LNCaP clone FGC (cell line): ENCODE results near the gene BUD23.

Source experiments
- DNase-seq: peaks from one replicate; pipeline ENCODE4 v3.0.0-alpha.2; 2011; ENCODE audit warnings: low read depth
- H3K4me3 ChIP-seq: 2 replicates; pipeline ENCODE4 v1.5.1; 2011; ENCODE audit warnings: mild to moderate bottlenecking, low read depth, low read length, control low read depth
- CTCF ChIP-seq: IDR thresholded peaks from 2 replicates; pipeline ENCODE4 v1.5.1; 2012; ENCODE audit warnings: mild to moderate bottlenecking; ENCODE audit not compliant: control insufficient read depth, insufficient read depth; ENCODE audit errors: extremely low read depth

Gene BUD23

DNA sequence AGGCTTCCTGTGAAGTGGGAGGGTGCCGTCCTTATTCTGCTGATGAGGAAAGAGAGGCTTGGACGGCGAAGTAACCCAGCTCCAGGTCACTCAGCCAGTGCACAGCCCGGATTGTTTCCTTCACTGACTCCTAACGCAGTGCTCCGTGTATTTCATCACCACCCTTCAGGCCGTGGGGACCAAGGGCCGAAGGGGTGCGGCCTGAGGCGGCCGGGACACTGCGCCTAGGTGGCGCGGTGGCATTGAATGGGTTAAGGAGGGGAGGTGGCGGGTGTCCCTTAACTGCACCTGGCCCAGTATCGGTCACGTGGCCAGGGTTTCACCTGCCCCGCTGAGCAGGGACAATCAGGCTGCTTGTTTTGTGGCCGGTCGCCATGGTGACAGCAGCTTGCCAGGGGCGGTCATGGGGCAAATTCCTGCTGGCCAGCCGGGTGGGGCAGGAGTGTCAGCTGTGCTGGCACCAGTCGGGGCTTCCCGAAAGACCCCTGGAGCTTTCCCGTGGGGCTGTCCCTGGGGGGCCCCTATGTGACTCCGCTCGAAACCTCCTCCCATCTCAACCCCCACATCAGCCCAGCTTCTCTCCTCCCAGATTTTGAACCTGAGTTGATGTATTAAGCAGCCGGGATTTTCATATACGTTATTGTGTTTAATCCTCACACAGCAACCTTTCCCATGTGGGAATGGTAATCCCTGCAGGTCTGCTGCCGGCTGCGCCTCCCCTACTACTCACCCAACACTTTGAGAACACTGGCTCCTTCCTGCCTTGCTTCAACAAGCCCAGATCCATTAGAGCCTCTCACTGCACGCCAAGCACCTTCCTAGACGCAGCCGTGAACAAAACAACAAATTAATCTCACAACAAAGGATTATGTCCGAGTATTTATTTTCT lies 59.6 kb downstream of the BUD23 start:
- TF ChIP-seq CTCF = no peak
- peak; percentile 92 for DNase-seq
- peak overlapping the region; percentile 28 for H3K4me3 ChIP-seq

DNA sequence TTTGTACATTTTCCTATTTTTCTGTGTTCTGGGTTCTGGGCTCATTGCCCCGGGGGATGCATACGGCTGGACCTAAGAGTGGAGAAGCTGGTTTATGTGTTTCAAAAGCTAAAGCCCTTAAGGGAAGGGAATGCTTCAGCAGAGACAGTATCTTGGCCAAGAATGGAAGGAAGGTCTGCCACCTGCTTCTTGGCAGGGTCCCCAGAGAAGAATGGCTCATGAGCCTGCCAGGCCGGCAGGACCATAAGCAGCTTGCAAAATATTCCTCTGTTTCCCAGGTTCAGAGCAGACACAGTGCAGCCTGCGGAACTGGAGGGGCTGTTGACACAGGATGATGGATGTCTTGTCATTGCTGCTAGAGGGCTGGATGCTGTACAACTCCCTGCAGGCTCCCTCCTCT lies 63.0 kb downstream of the BUD23 start:
- no peak for TF ChIP-seq CTCF
- peak; percentile 82 for DNase-seq
- no peak overlapping the region for H3K4me3 ChIP-seq
